Loucy (cell line): ENCODE data around the gene MYO10.

Experiments
- EZH2phosphoT487 ChIP-seq: fragments of 200-600 bp; IDR thresholded peaks from 2 replicates; pipeline ENCODE4 v1.6.1; 2018; ENCODE audit warnings: antibody characterized with exemption, mild to moderate bottlenecking, moderate library complexity, borderline replicate concordance
- TF ChIP-seq, protein P1 (sequence below): fragments of 200-600 bp; sonication (generic); conservative IDR thresholded peaks from 2 replicates; pipeline ENCODE4 v1.5.1; 2014; ENCODE audit warnings: mild to moderate bottlenecking, antibody characterized with exemption, low read length

DNA sequence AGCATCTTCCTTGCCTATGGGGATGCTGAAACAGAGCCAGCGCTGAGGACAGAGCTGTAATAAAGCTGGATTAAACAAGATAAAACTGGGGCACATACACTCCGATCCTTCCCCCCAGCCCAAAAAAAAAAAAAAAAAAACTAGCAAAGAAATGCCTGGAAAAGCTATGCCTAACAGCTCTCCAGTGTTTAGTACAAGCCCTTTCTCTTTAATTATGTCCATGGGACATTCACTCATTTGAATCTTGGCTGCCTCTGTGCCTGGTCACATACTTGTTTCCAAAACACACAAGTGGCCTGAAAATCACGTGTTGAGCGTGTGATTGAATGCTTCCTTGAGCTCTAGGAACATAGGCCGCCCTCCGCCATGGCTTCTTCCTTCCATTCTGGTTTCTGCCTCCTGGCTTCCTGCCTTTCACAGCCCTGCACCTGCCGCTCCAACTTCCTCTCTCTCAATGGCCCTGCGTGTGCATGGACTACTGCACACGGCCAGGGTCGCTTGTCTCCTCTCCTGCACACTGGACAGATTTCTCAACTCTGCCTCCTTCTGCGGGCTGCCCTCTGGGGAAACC is 208.2 kb downstream of the MYO10 start:
- TF ChIP-seq, protein P1, sequence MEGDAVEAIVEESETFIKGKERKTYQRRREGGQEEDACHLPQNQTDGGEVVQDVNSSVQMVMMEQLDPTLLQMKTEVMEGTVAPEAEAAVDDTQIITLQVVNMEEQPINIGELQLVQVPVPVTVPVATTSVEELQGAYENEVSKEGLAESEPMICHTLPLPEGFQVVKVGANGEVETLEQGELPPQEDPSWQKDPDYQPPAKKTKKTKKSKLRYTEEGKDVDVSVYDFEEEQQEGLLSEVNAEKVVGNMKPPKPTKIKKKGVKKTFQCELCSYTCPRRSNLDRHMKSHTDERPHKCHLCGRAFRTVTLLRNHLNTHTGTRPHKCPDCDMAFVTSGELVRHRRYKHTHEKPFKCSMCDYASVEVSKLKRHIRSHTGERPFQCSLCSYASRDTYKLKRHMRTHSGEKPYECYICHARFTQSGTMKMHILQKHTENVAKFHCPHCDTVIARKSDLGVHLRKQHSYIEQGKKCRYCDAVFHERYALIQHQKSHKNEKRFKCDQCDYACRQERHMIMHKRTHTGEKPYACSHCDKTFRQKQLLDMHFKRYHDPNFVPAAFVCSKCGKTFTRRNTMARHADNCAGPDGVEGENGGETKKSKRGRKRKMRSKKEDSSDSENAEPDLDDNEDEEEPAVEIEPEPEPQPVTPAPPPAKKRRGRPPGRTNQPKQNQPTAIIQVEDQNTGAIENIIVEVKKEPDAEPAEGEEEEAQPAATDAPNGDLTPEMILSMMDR, result no peak
- no peak for TF ChIP-seq EZH2phosphoT487
